Endothelial cell of umbilical vein (primary cell): ENCODE data around the gene PIM1.

Source experiments
- CTCF ChIP-seq, 2 donors: IDR thresholded peaks; 1 replicate in 1 of 2; 2 replicates in 1 of 2; pipeline ENCODE4 v1.5.1; 2011; ENCODE audit warnings: low read length in 2 of 2, mild to moderate bottlenecking in 2 of 2, moderate library complexity in 2 of 2, control low read depth in 1 of 2, inconsistent platforms in 1 of 2, low read depth in 1 of 2; ENCODE audit not compliant: insufficient read depth in 1 of 2; ENCODE audit errors: extremely low read depth in 1 of 2
- EZH2 ChIP-seq: IDR thresholded peaks from 2 replicates; pipeline ENCODE4 v1.6.1; 2012; ENCODE audit warnings: borderline replicate concordance, low read depth, mild to moderate bottlenecking, moderate library complexity, low read length, inconsistent platforms; ENCODE audit not compliant: severe bottlenecking
- FOS ChIP-seq: IDR thresholded peaks from 2 replicates; pipeline ENCODE4 v1.6.1; 2011; ENCODE audit warnings: mild to moderate bottlenecking, low read length, moderate library complexity, borderline replicate concordance; ENCODE audit not compliant: insufficient read depth
- GATA2 ChIP-seq: IDR thresholded peaks from 2 replicates; pipeline ENCODE4 v1.7.0; 2011; ENCODE audit warnings: low read depth, mild to moderate bottlenecking, moderate library complexity, mixed read lengths, low read length; ENCODE audit not compliant: insufficient read length, insufficient read depth
- JUN ChIP-seq: IDR thresholded peaks from 2 replicates; pipeline ENCODE4 v1.6.1; 2011; ENCODE audit warnings: borderline replicate concordance, low read depth; ENCODE audit not compliant: insufficient read length, insufficient read depth
- MAX ChIP-seq: IDR thresholded peaks from 2 replicates; pipeline ENCODE4 v1.6.1; 2011; ENCODE audit not compliant: insufficient read depth, insufficient read length
- MYC ChIP-seq: IDR thresholded peaks from one replicate; pipeline ENCODE4 v1.6.1; 2011; ENCODE audit warnings: mild to moderate bottlenecking, low read depth, low read length
- POLR2A ChIP-seq: IDR thresholded peaks from 2 replicates; pipeline ENCODE4 v1.6.1; 2012; ENCODE audit warnings: low read depth, mild to moderate bottlenecking, control low read depth, low read length
- POLR2AphosphoS5 ChIP-seq: IDR thresholded peaks from 2 replicates; pipeline ENCODE4 v1.6.1; 2012; ENCODE audit warnings: low read depth, mild to moderate bottlenecking, control low read depth, low read length, moderate library complexity; ENCODE audit not compliant: insufficient read depth

- TF ChIP-seq CTCF (IDR thresholded peaks at IDR 0.05; ENCODE audit: extremely low read depth in 1 of 2, insufficient read depth in 1 of 2, low read depth in 1 of 2, low read length in 2 of 2) (no peak), POLR2AphosphoS5 (no peak), EZH2 (no peak), POLR2A (no peak), MAX (no peak), GATA2 (no peak), JUN (no peak), MYC (no peak), FOS (no peak)
Observed at GRCh38 chr6:37126961-37127616, 42.9 kb upstream of the PIM1 start.
